G401.6 (cell line): ENCODE data around the gene PYY.
"Not testable (repeated sequence)": the region's sequence is repeated elsewhere in the genome, so short reads cannot be mapped to it uniquely, and the experiment has no call there.

Experiments
- FAIRE-seq: peaks from 2 replicates; lab custom pipeline; 2012; peaks lifted over from hg19 to GRCh38; lab: Jason Lieb, UNC

Gene PYY

GRCh38 chr17:43945074-43945829 is 8.5 kb downstream of the PYY start:
- FAIRE-seq: no peak

GRCh38 chr17:43942051-43942685 is 11.6 kb downstream of the PYY start, which contains the start of gene PPY:
Gene PPY (minus strand): TSS chr17:43942476. CDS start chr17:43941654, 822 bp downstream.
- no peak for FAIRE-seq

- FAIRE-seq: no peak
Measured at GRCh38 chr17:43940630-43941029, 13.1 kb downstream of the PYY start.

GRCh38 chr17:43939886-43940285 is 13.9 kb downstream of the PYY start:
- no peak for FAIRE-seq

- not testable (repeated sequence) for FAIRE-seq
Measured at GRCh38 chr17:43939452-43939851, 14.3 kb downstream of the PYY start.

- no peak for FAIRE-seq
Measured at GRCh38 chr17:43938838-43939182, 14.9 kb downstream of the PYY start.

GRCh38 chr17:43936434-43936833 is 17.3 kb downstream of the PYY start:
- FAIRE-seq: no peak

GRCh38 chr17:43935926-43936261 is 17.8 kb downstream of the PYY start:
- FAIRE-seq: no peak

GRCh38 chr17:43935204-43935925 is 18.4 kb downstream of the PYY start:
- no peak for FAIRE-seq

- no peak for FAIRE-seq
Measured at GRCh38 chr17:43932923-43933322, 20.8 kb downstream of the PYY start.

GRCh38 chr17:43932357-43932756 is 21.4 kb downstream of the PYY start:
- FAIRE-seq: no peak

- no peak for FAIRE-seq
Measured at GRCh38 chr17:43931062-43931571, 22.6 kb downstream of the PYY start.

GRCh38 chr17:43928609-43929008 is 25.1 kb downstream of the PYY start:
- peak; percentile 25 for FAIRE-seq

- not testable (repeated sequence) for FAIRE-seq
Measured at GRCh38 chr17:43927929-43928328, 25.8 kb downstream of the PYY start.

GRCh38 chr17:43927060-43927864 is 26.5 kb downstream of the PYY start:
- FAIRE-seq: no peak

- no peak for FAIRE-seq
Measured at GRCh38 chr17:43924558-43924957, 29.2 kb downstream of the PYY start.

- no peak for FAIRE-seq
Measured at GRCh38 chr17:43920500-43921095, 33.1 kb downstream of the PYY start.

GRCh38 chr17:43918026-43918389 is 35.7 kb downstream of the PYY start:
- FAIRE-seq: no peak

- FAIRE-seq: no peak
Measured at GRCh38 chr17:43917348-43918025, 36.3 kb downstream of the PYY start.

GRCh38 chr17:43917016-43917347 is 36.8 kb downstream of the PYY start:
- FAIRE-seq: no peak

- no peak for FAIRE-seq
Measured at GRCh38 chr17:43916385-43916784, 37.4 kb downstream of the PYY start.

- FAIRE-seq: no peak
Measured at GRCh38 chr17:43915559-43915958, 38.2 kb downstream of the PYY start.
